SJSA1 (cell line): ENCODE results near the gene PLCG1. TPM values are rescaled to one million over a fixed set of nuclear protein-coding genes. Genes with fewer than 3 reads are reported as not detected.

Source experiments
- DNase-seq, 2 experiments: peaks; one replicate each; pipeline ENCODE4 v3.0.0-alpha.2; 2015 to 2020; ENCODE audit warnings: low spot score in 2 of 2, low read depth in 1 of 2
- H3K27ac ChIP-seq: fragments of 250-450 bp; sonication (Bioruptor Pico); 2 replicates; pipeline ENCODE4 v1.5.1; 2020; ENCODE audit warnings: mild to moderate bottlenecking, moderate library complexity
- H3K27me3 ChIP-seq: fragments of 250-450 bp; sonication (Bioruptor Pico); replicated peaks from 2 replicates; pipeline ENCODE4 v1.5.1; 2020; ENCODE audit warnings: mild to moderate bottlenecking, moderate library complexity
- H3K36me3 ChIP-seq: fragments of 250-450 bp; sonication (Bioruptor Pico); 2 replicates; pipeline ENCODE4 v1.5.1; 2020; ENCODE audit warnings: mild to moderate bottlenecking
- H3K4me1 ChIP-seq: fragments of 250-450 bp; sonication (Bioruptor Pico); replicated peaks from 2 replicates; pipeline ENCODE4 v1.6.1; 2021; ENCODE audit warnings: mild to moderate bottlenecking
- H3K4me3 ChIP-seq: fragments of 250-450 bp; sonication (Bioruptor Pico); 2 replicates; pipeline ENCODE4 v1.5.1; 2020; ENCODE audit warnings: mild to moderate bottlenecking
- H3K9me3 ChIP-seq: fragments of 250-450 bp; sonication (Bioruptor Pico); replicated peaks from 2 replicates; pipeline ENCODE4 v1.5.1; 2020; ENCODE audit warnings: mild to moderate bottlenecking
- total RNA-seq: library from RNA; depleted of rRNA; stranded (reverse); fragments of >200 nt; shearing (Covaris generic); gene quantifications from 2 replicates; pipeline ENCODE4 v1.2.3, GENCODE V29; 2014; rRNA removed

PLCG1 gene
- 49.4 and 69.1 TPM in 2 replicates for total RNA-seq

DNA sequence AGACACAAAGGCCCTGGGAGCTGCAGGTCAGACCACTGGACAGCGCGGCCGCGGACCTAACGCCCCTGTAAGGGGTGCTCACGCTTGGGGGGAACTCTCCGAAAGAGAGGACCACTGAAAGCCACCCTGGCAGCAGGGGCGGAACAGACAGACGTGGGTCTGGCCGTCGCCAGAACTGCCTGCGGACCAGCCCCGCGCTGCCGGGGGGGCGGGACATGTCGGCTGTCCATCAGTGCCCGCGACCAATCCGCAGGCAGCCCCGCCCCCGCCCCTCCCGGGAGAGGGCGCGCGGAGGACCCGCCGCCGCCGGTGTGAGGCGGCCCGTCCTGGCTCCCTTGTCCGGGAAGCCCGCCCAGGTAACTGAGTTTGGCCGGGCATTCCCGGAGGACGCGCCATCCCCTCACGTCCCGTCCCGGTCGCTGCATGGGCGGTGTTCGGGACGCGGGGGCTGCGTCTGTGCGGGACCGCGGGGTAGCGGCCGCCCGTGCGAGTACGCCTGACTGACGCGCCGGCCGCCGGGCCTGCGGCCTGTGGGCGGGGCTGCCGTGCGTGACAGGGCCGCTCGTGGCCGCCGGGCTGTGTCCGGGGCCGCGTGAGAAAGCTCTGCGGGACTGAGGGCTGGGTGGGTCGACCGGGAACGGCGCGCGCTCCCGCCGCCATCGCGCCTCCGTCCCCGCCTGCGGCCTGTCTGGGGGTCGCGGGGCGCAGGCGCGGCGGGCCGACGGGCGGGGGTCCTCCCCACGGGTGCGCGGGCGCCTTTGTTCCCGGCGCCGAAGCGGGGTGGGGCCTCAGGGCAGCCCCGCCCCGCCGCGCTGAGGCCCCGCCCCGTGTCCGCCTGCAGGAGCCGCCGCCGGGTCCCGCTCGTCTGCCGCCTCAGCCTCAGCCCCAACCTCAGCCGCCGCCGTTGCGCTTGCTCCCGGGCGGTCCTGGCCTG, at the start of gene PLCG1:
Gene PLCG1, plus strand, starts transcription at position 864 of the 934 bp plus-strand sequence. CDS start 99 bp downstream, outside the sequence.
- H3K4me1 ChIP-seq = peaks cover 32% of the 10 kb centered on the region
- DNase-seq = peak; percentile 88 to 96
- H3K27me3 ChIP-seq = no peaks in the 10 kb centered on the region
- H3K27ac ChIP-seq = peak within 1 kb of the TSS; percentile 96
- H3K9me3 ChIP-seq = peaks cover 7% of the 10 kb centered on the region
- H3K4me3 ChIP-seq = peak within 1 kb of the TSS; percentile 100
- peaks cover 37% of the 10 kb centered on the region for H3K36me3 ChIP-seq

DNA sequence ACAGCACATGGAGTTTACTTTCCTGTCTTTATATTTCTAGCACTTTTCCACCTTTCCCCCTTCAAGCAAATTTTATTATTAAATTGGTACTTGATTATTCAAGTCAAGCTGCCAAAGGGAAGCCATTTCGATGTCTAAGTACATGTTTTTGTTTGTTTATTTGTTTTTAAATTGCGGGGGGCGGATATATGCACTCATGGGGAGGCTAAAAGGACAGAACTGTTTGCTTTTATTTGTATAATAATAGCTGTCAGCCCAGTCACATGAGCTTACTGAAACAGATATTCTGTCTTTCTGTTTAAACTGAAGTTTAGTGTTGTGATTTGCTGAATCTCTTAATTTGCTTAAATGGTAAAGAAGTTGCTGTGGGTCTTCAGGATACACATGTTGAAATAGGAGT, 49.6 kb upstream of the PLCG1 start:
- no peaks in the 10 kb centered on the region for H3K27me3 ChIP-seq
- H3K4me1 ChIP-seq = peaks cover 11% of the 10 kb centered on the region
- no peaks in the 10 kb centered on the region for H3K9me3 ChIP-seq
- H3K36me3 ChIP-seq = peaks cover 58% of the 10 kb centered on the region
- H3K27ac ChIP-seq = no peak overlapping the region
- no peak for DNase-seq
- no peak overlapping the region for H3K4me3 ChIP-seq

DNA sequence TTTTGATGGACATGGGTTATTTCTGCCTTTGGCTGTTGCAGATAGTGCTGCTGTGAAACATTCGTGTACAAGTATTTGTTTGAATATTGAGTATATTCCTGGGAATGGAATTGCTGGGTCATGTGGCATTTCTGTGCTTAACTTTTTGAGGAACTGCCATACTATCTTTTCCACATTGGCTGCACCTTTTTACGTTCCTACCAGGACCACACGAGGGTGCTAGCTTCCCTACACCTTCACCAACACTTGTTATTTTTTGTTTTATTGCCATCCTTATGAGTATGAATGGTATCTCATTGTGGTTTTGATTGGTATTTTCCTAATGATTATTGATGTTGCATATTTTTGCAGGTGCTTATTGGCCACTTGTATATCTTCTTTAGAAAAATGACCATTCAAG, 47.8 kb upstream of the PLCG1 start:
- Histone ChIP-seq H3K4me3 (no peak overlapping the region), H3K9me3 (no peaks in the 10 kb centered on the region), H3K27me3 (no peaks in the 10 kb centered on the region), H3K36me3 (peaks cover 56% of the 10 kb centered on the region), H3K27ac (no peak overlapping the region), H3K4me1 (peaks cover 11% of the 10 kb centered on the region)
- no peak for DNase-seq

DNA sequence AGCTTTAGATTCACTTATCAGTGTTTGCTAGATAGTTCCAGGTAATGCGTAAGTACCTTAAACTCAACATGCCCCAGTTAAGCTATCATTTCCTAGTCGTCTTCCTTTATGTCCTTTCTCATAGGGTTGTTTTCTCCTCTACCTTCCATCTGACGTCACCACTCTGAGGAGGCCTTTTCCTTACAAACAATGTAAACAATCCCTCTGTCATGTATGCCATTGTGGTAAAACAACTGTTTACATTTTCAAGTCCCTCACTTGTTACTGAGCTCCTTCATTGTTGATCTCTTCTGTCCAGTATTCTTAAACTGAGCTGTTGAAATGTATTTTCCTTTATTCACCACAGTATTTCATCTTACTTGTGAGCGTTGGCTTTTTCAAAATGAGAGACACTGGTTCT, 45.4 kb upstream of the PLCG1 start:
- H3K27ac ChIP-seq = peak overlapping the region; percentile 19; the same call in 1 of the 2 replicates
- peak in 1 of 2 experiments; percentile 68 for DNase-seq
- H3K4me3 ChIP-seq = no peak overlapping the region
- peaks cover 11% of the 10 kb centered on the region for H3K4me1 ChIP-seq
- H3K9me3 ChIP-seq = no peaks in the 10 kb centered on the region
- H3K27me3 ChIP-seq = no peaks in the 10 kb centered on the region
- peaks cover 60% of the 10 kb centered on the region for H3K36me3 ChIP-seq

DNA sequence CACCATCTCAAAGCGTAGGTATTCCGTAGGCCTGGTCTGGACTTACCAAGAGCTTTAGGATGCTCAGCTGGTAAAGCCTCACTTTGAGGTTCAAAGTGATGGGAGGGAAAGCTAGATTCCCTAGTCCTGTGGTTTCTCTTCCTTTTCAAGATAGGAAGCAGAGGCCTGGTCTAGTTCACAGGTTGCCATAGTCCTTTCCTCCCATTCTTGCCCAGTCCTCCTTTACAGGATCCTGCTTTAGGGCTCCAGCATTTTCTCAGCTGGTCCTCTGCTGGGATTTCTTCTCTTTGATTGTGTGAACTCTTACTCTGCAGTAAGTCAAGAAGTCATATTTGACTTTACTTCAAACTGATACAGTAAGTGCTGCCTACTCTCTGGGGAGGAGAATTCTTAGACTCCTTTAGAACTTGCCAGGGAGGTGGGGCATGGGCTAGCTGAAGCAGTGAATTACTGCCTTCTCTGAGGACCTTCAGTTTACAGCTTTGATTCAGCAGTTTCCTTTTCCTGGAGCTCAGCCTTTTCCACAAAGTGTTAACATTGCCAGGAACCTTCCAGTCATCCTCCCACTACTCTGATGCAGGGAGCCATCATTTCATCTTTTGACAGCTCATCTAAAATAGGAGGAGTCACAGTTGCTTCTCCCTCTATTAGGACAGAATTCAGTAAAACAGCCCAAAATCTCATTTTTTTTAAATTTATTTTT, 42.8 kb upstream of the PLCG1 start:
- no peak for DNase-seq
- no peak overlapping the region for H3K4me3 ChIP-seq
- peaks cover 11% of the 10 kb centered on the region for H3K4me1 ChIP-seq
- no peaks in the 10 kb centered on the region for H3K9me3 ChIP-seq
- no peaks in the 10 kb centered on the region for H3K27me3 ChIP-seq
- H3K36me3 ChIP-seq = peaks cover 75% of the 10 kb centered on the region
- H3K27ac ChIP-seq = no peak overlapping the region

DNA sequence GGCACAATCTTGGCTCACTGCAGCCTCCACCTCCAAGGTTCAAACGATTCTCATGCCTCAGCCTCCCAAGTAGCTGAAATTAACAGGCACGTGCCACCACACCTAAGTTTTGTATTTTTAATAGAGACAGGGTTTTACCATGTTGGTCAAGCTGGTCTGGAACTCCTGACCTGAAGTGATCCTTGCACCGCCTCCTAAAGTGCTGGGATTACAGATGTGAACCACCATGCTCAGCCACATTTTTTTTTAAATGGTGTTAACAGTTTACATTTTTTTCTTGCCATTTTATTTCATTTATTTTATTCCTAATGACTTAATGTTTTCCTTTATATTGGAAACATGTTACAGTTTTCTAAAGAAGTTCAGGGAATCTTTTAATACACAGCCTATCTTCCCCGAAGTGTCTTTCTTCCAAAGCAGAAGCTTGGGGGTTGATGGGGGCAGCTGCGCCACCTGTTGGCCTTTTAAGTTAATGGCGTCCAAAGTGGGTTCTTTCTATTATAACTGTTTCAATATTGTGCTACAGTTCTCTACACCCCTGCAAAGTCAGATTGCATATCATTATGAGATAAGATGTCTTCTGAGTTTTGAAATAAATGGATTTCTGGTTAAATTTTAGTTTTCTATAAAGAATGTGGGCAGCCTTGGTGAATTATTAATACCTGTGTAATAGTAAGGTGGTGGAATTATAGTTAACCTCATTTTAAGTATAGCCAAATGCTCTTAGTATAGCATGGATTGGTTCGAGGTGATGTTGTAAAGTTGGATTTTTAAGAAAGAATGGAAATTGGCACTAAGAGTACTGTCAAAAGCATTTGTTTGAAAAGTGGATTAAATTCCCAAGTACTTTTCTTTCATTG, 42.0 kb upstream of the PLCG1 start:
- Histone ChIP-seq H3K4me1 (peaks cover 11% of the 10 kb centered on the region), H3K9me3 (no peaks in the 10 kb centered on the region), H3K27ac (no peak overlapping the region), H3K36me3 (peaks cover 83% of the 10 kb centered on the region), H3K4me3 (no peak overlapping the region), H3K27me3 (no peaks in the 10 kb centered on the region)
- DNase-seq = peak in 1 of 2 experiments; percentile 48

DNA sequence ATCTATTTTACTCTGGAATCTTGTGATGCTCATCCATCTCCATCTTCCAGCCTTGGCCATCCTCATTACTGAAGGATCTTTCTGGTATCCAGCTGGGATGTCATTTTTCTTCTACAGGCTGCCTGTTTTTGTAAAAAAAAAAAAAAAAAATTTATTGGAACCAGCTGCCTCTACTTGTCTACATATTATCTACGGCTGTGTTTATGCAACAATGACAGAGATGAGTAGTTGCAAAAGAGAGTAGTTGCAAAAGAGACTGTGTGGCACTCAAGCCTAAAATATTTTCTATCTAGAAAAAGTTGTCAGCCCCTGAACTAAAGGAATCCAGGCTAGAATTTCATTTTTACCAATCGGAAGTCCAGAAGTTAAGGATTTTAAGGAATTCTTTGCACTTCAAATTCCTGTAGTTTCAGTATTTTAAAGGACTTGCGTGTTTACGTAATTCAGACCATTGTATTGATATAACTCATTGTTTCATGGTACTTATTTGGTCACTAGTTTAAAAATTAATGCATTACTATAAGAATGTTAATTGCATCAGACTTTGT, 38.6 kb upstream of the PLCG1 start:
- peaks cover 95% of the 10 kb centered on the region for H3K36me3 ChIP-seq
- DNase-seq = no peak
- no peaks in the 10 kb centered on the region for H3K9me3 ChIP-seq
- no peaks in the 10 kb centered on the region for H3K4me1 ChIP-seq
- H3K4me3 ChIP-seq = no peak overlapping the region
- H3K27ac ChIP-seq = no peak overlapping the region
- no peaks in the 10 kb centered on the region for H3K27me3 ChIP-seq

DNA sequence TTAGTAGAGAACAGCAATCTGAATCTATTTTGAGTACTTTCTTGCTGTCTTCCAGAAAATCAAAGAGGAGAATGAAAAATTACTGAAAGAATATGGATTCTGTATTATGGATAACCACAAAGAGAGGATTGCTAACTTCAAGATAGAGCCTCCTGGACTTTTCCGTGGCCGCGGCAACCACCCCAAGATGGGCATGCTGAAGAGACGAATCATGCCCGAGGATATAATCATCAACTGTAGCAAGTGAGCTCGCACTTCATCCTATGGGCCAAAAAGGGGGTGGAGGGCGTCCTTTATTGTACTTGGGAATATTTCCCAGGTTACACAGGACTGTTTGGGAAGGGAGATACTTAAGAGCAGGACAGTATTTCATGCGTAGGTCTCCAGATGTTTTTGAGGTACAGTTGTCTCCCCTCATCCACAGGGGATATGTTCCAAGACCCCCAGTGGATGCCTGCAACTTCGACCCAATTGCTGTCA, 37.3 kb upstream of the PLCG1 start:
- DNase-seq = no peak
- Histone ChIP-seq H3K27me3 (no peaks in the 10 kb centered on the region), H3K4me1 (no peaks in the 10 kb centered on the region), H3K27ac (no peak overlapping the region), H3K4me3 (no peak overlapping the region), H3K36me3 (peaks cover 97% of the 10 kb centered on the region), H3K9me3 (no peaks in the 10 kb centered on the region)

DNA sequence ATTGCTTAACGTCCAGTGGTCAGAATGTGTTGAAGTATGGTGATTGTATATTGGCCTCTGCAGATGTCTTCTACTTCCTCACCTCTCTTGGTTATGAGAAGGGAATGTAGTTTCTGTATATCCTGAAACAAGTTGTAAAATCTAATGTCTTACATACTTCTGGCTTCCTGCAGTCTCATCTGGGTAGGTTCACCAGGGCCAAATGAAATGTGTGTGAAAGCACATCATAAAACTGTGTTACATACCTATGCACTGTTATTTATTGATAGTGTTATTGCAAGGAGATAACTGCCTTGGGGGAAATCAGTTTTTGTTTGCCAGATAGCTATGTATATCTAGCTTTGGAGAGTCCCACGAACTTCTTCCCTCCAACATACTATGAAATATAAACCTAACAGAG, 35.7 kb upstream of the PLCG1 start:
- Histone ChIP-seq H3K27me3 (no peaks in the 10 kb centered on the region), H3K4me3 (no peak overlapping the region), H3K27ac (no peak overlapping the region), H3K4me1 (no peaks in the 10 kb centered on the region), H3K36me3 (peaks cover 86% of the 10 kb centered on the region), H3K9me3 (no peaks in the 10 kb centered on the region)
- DNase-seq = no peak

DNA sequence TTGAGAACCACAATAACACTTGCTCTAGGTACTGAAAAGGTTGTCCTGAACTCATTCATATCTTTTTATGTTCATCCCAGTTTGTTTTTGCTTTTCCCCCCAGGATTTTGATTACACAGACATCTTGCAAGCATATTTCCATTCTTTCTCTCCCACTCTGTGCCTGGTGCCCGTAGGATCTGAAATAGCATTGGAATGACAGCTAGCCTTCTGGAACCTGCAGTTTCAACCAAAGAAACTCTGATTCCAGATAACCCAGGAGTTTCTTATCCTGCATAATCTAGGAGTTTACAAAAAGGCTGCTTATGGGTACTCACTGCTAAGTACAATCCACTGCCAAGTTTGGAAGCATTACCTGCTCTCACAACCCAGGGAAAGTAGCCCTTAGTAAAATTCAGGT, 28.8 kb upstream of the PLCG1 start:
- Histone ChIP-seq H3K4me3 (no peak overlapping the region), H3K36me3 (peaks cover 64% of the 10 kb centered on the region), H3K4me1 (no peaks in the 10 kb centered on the region), H3K9me3 (no peaks in the 10 kb centered on the region), H3K27me3 (no peaks in the 10 kb centered on the region), H3K27ac (no peak overlapping the region)
- DNase-seq = no peak

DNA sequence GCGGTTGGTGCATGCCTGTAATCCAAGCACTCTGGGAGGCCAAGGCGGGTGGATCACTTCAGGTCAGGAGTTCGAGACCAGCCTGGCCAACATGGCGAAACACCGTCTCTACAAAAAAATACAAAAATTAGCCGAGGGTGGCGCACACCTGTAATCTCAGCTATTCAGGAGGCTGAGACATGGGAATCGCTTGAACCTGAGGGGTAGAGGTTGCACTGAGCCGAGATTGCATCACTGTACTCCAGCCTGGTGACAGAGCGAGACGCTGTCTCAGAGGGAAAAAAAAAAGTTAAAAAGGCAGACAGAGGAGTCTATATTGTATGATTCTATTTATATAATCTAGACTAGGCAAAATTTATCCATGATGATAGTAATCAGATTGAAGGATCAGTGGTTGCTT, 27.3 kb upstream of the PLCG1 start:
- H3K4me1 ChIP-seq = no peaks in the 10 kb centered on the region
- no peaks in the 10 kb centered on the region for H3K9me3 ChIP-seq
- H3K36me3 ChIP-seq = peaks cover 62% of the 10 kb centered on the region
- DNase-seq = no peak
- H3K27me3 ChIP-seq = no peaks in the 10 kb centered on the region
- H3K4me3 ChIP-seq = no peak overlapping the region
- no peak overlapping the region for H3K27ac ChIP-seq

DNA sequence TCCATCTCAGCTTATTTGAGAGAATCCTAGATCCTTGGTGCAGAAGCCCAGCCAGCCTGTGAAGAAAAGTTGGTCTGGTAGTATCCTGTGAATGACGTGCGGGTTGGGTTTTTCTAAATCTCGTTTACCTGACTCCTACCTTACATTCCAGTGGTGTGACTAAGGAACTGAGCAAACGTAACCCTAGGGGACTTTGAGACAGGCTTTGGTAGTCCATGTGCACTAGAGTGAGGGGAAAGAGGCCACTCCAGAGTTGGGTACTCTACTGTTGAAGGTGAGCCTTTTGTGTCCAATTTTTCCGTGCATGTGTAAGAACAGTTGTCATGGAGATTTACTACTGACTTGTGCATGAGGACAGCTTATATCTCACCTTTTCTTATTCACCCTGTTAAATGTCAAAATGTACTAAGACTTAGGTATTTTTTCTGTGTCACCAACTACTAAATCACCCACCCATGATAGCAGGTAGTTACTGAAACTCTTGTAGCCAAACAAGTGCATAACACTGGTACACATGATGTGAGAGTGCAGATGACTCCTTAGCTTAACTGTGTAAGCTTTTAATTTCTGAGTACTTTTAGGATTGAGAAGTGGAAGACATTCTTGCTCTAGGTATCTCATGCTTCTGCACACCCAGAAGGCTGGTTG, 26.3 kb upstream of the PLCG1 start:
- no peaks in the 10 kb centered on the region for H3K27me3 ChIP-seq
- H3K4me1 ChIP-seq = no peaks in the 10 kb centered on the region
- DNase-seq = no peak
- H3K36me3 ChIP-seq = peaks cover 67% of the 10 kb centered on the region
- H3K4me3 ChIP-seq = no peak overlapping the region
- no peak overlapping the region for H3K27ac ChIP-seq
- no peaks in the 10 kb centered on the region for H3K9me3 ChIP-seq

DNA sequence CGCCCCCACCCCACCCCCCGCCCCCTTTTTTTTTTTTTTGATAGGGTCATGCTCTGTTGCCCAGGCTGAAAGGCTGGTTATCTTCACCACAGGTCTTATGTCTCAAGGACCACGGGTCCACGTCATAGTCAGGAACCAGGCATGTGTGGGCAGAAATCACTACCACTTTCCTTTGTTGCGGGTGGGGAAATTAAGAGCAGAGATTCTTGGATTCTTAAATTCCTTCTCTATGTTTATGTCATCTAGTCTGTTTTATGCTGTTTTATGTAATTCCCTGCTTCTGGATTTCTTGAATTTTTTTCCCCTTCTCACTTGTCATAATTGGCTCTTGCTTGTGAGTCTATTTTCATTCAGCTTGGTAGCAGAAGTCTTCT, 25.8 kb upstream of the PLCG1 start:
- H3K4me3 ChIP-seq = no peak overlapping the region
- H3K4me1 ChIP-seq = no peaks in the 10 kb centered on the region
- no peak overlapping the region for H3K27ac ChIP-seq
- H3K36me3 ChIP-seq = peaks cover 72% of the 10 kb centered on the region
- no peak for DNase-seq
- no peaks in the 10 kb centered on the region for H3K9me3 ChIP-seq
- H3K27me3 ChIP-seq = no peaks in the 10 kb centered on the region
